ENCODE results near the gene METTL17.

GRCh38 chr14:20971705-20972021 lies 18.1 kb upstream of the METTL17 start:
- TF ChIP-seq POLR2A (IDR thresholded peaks at IDR 0.05; ENCODE audit: low read depth, low read length) = no peak
- TF ChIP-seq POLR2AphosphoS5 (IDR thresholded peaks at IDR 0.05; ENCODE audit: low read depth, low read length) = no peak
- no peak for TF ChIP-seq SPI1 (IDR thresholded peaks at IDR 0.05; ENCODE audit: low read depth, low read length)
